Breast epithelium (tissue), 4 donors: Measurements from ENCODE around the gene MSL2. TPM values are rescaled to one million over a fixed set of nuclear protein-coding genes. Genes with fewer than 3 reads are reported as not detected.
"Not testable (repeated sequence)": the region's sequence is repeated elsewhere in the genome, so short reads cannot be mapped to it uniquely, and the experiment has no call there.

ENCODE experiments used
- DNase-seq, 2 donors: peaks; one replicate each; pipeline ENCODE4 v3.0.0-alpha.2; 2019; ENCODE audit warnings: low spot score in 2 of 2
- H3K27ac ChIP-seq, 2 donors: fragments of 200-600 bp; sonication (generic) in 1 of 2; one replicate each; pipeline ENCODE4 v1.5.1; 2016 to 2019; ENCODE audit warnings: mild to moderate bottlenecking in 1 of 2
- H3K27me3 ChIP-seq, 2 donors: fragments of 200-600 bp; sonication (generic) in 1 of 2; one replicate each; pipeline versions ENCODE4 v1.5.1 to v1.6.0; 2017 to 2019; ENCODE audit warnings: control low read depth in 1 of 2, mild to moderate bottlenecking in 1 of 2
- H3K36me3 ChIP-seq: fragments of 200-600 bp; one replicate; pipeline ENCODE4 v1.5.1; 2019
- H3K4me1 ChIP-seq, 2 donors: fragments of 200-600 bp; sonication (generic); one replicate each; pipeline ENCODE4 v1.5.1; 2016 to 2019; ENCODE audit warnings: control low read depth in 1 of 2
- H3K4me3 ChIP-seq, 3 donors: fragments of 200-600 bp; sonication (generic); 1 replicate in 2 of 3; 2 replicates in 1 of 3; pipeline ENCODE4 v1.5.1; 2016 to 2019; ENCODE audit warnings: mild to moderate bottlenecking in 3 of 3, moderate library complexity in 2 of 3
- H3K9me3 ChIP-seq, 2 donors: fragments of 200-600 bp; sonication (generic) in 1 of 2; one replicate each; pipeline ENCODE4 v1.5.1; 2016 to 2019; ENCODE audit warnings: control low read depth in 1 of 2
- CTCF ChIP-seq, 3 donors: fragments of 450-650 bp; IDR thresholded peaks; one replicate each; pipeline ENCODE4 v1.5.1; 2016 to 2017; ENCODE audit warnings: antibody characterized with exemption in 3 of 3, mild to moderate bottlenecking in 3 of 3, moderate library complexity in 3 of 3
- POLR2A ChIP-seq: fragments of 450-650 bp; IDR thresholded peaks from one replicate; pipeline ENCODE4 v1.6.1; 2016; ENCODE audit warnings: antibody characterized with exemption, mild to moderate bottlenecking, moderate library complexity
- POLR2AphosphoS5 ChIP-seq, 3 donors: sonication (generic); formaldehyde crosslinking; IDR thresholded peaks; one replicate each; pipeline ENCODE4 v1.6.1; 2017; ENCODE audit warnings: antibody characterized with exemption in 3 of 3
- intact Hi-C: fragments of 100-400 bp; cut with DNase I; formaldehyde crosslinking; loops from one replicate; pipeline ENCODE4 v1.15.1; 2023; ENCODE audit warnings: low total_unique reads
- total RNA-seq, 3 donors: library from RNA; depleted of rRNA; stranded (reverse); fragments of >200 nt; gene quantifications; one replicate each; pipeline ENCODE4 v1.1.0, GENCODE V29; 2016

MSL2 gene
- total RNA-seq, 3 donors from 2014 or later = 25.8 to 46.5 (median 27.5) TPM

GRCh38 chr3:136122006-136122405, 74.1 kb downstream of the MSL2 start:
- no peak for DNase-seq
- no peak overlapping the region for H3K4me3 ChIP-seq
- intact Hi-C loops = no loop called here

GRCh38 chr3:136120373-136121348, 75.5 kb downstream of the MSL2 start:
- no peak for DNase-seq
- H3K4me3 ChIP-seq = no peak overlapping the region
- H3K9me3 ChIP-seq = no peaks in the 10 kb centered on the region
- TF ChIP-seq POLR2AphosphoS5 (IDR thresholded peaks at IDR 0.05) (no peak), POLR2A (no peak), CTCF (IDR thresholded peaks at IDR 0.05) (no peak)
- H3K36me3 ChIP-seq = no peaks in the 10 kb centered on the region
- no peaks in the 10 kb centered on the region for H3K27me3 ChIP-seq
- H3K4me1 ChIP-seq = no peaks in the 10 kb centered on the region
- no peak overlapping the region for H3K27ac ChIP-seq
- intact Hi-C loops = no loop called here

More at GRCh38 chr3:136122006-136122405, 74.1 kb downstream of the MSL2 start:
- Histone ChIP-seq H3K9me3 (no peaks in the 10 kb centered on the region), H3K36me3 (no peaks in the 10 kb centered on the region), H3K27me3 (no peaks in the 10 kb centered on the region), H3K4me1 (no peaks in the 10 kb centered on the region), H3K27ac (no peak overlapping the region)
- TF ChIP-seq POLR2A (no peak), CTCF (IDR thresholded peaks at IDR 0.05) (no peak), POLR2AphosphoS5 (IDR thresholded peaks at IDR 0.05) (no peak)

- DNase-seq, intact Hi-C loops, H3K9me3 ChIP-seq, H3K4me3 ChIP-seq, H3K27ac ChIP-seq, H3K36me3 ChIP-seq, H3K4me1 ChIP-seq, H3K27me3 ChIP-seq: not testable (repeated sequence)
Measured at GRCh38 chr3:136119783-136120182, 76.4 kb downstream of the MSL2 start.

GRCh38 chr3:136119332-136119731, 76.8 kb downstream of the MSL2 start:
- H3K4me1 ChIP-seq, H3K27me3 ChIP-seq, H3K36me3 ChIP-seq, H3K9me3 ChIP-seq, DNase-seq, H3K27ac ChIP-seq, intact Hi-C loops, H3K4me3 ChIP-seq: not testable (repeated sequence)

GRCh38 chr3:136114421-136114820, 81.7 kb downstream of the MSL2 start:
- H3K36me3 ChIP-seq = no peaks in the 10 kb centered on the region
- no peak overlapping the region for H3K27ac ChIP-seq
- TF ChIP-seq POLR2A = no peak
- no peak for TF ChIP-seq POLR2AphosphoS5 (IDR thresholded peaks at IDR 0.05)
- TF ChIP-seq CTCF (IDR thresholded peaks at IDR 0.05) = no peak
- intact Hi-C loops = no loop called here
- no peak overlapping the region for H3K4me3 ChIP-seq
- H3K27me3 ChIP-seq = no peaks in the 10 kb centered on the region
- no peaks in the 10 kb centered on the region for H3K9me3 ChIP-seq
- no peaks in the 10 kb centered on the region for H3K4me1 ChIP-seq
- DNase-seq = no peak

GRCh38 chr3:136110481-136110880, 85.7 kb downstream of the MSL2 start:
- Histone ChIP-seq H3K4me1 (no peaks in the 10 kb centered on the region), H3K36me3 (no peaks in the 10 kb centered on the region), H3K27ac (no peak overlapping the region), H3K9me3 (no peaks in the 10 kb centered on the region), H3K4me3 (no peak overlapping the region), H3K27me3 (no peaks in the 10 kb centered on the region)
- intact Hi-C loops = no loop called here
- no peak for DNase-seq
- TF ChIP-seq POLR2A (no peak), CTCF (IDR thresholded peaks at IDR 0.05) (no peak), POLR2AphosphoS5 (IDR thresholded peaks at IDR 0.05) (no peak)
